Embryonic facial prominence (tissue), 1 donor: ENCODE measurements around the gene OR51B2.
"Not testable (repeated sequence)": the region's sequence is repeated elsewhere in the genome, so short reads cannot be mapped to it uniquely, and the experiment has no call there.

Experiments
- DNase-seq: peaks from one replicate; pipeline ENCODE4 v3.0.0-alpha.2; 2016; ENCODE audit errors: extremely low spot score

Gene OR51B2

DNA sequence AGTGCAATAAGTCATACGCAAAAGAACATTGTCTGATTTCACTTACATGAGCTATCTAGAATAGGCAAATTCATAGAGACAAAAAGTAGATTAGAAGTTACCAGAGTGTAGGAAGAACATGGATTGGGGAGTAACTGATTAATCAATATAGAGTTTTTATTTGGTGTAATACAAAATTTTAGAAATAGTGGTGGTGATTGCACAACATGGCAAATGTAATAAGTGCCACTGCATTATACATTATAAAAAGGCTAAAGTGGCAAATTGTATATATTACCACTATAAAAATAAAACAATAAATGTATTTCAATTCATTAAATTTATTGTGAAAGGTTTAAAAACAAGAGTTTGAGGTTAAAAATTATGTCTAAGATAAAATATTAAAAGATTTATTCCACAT, 13.7 kb downstream of the OR51B2 start:
- DNase-seq: no peak

DNA sequence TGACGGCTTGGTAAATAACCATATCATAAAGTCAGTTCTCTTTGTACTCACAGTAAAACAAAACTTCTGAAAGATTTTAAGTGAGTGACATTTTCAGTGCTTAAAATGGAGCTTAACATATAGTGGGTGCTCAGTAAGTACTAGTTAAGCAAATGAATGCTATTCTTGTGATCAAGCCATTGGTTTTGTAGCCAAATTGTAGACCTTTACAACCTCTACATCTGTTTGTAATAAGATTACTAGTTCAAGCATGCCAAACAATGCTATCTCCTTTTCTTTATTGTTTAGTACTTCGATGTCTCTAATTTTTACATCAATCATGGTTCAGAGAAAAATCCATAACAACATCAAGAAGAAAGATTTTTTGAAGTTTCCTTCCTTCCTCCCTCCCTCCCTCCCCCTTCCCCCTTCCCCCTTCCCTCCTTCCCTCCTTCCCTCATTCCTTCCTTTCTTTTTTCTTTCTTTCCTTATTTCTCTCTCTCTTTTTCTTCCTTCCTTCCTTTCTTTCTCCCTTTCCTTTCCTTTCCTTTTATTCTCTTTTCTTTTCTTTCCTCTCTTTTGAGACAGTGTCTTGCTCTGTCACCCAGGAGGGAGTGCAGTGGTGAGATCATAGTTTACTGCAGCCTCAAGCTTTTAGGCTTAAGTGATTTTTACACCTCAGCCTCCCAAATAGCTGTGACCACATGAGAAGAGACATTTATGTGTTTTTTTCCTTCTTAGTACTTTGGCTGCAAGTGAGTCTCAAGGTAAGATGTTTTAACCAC, 16.7 kb downstream of the OR51B2 start:
- no peak for DNase-seq

DNA sequence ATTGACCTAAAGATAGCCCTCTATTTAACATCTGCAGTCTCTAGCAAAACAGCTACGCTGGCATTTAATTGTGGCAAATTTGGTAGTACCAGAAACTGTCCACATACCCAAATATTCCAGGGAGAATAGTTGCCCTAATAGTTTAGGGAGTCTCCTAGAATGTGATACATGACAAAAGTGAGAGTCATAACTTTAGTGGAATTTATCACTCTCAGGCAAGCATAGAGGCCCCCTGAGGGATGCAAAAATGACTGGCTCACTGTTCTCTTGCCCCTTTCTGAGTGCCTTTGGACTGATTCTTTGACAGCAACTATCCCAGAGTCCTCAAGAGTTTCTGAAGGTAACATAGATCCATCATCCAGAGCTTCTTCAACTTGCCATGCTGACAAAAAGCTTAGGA, 20.1 kb downstream of the OR51B2 start:
- no peak for DNase-seq

DNA sequence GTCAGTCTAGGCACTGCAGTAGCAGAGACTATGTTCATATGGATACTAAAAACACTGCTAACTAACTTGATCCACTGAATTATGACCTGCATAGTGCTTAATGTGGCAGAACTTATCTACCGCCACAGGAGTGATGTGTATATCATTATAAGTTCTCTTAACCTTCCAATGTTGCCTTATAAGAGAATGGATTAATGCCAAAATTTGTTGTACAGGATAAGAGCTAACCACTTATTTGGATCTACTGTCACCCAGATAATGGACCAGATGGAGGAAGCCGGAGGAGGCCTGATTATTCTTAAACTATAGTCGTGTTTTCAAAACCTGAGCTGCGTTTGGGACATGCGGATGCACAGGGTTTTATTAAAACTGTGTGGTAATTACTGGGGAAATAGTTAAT, 20.5 kb downstream of the OR51B2 start:
- DNase-seq: no peak

DNA sequence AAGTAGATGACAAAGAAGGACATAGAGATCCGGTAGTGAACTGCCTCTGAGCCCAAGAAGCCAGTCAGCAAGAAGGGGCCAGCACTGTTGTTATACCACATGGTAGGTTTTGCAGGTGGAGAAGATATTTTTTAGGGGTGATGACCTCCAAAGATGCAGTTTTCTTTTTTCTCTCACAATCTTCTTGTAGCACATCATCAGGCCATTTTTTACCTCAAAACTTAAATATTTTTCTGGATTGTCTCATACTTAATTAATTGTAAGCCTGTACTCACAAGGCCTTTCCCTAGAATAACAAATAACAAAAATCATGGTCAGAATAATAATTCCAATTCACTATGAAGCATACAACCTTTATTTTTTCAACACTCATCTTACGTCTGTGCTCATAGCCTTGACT, 22.3 kb downstream of the OR51B2 start, which contains the start of gene OR51B4:
OR51B4 (minus strand) TSS at position 101 of the 400 bp plus-strand sequence; CDS start at position 101, 0 bp downstream.
- DNase-seq: no peak

DNA sequence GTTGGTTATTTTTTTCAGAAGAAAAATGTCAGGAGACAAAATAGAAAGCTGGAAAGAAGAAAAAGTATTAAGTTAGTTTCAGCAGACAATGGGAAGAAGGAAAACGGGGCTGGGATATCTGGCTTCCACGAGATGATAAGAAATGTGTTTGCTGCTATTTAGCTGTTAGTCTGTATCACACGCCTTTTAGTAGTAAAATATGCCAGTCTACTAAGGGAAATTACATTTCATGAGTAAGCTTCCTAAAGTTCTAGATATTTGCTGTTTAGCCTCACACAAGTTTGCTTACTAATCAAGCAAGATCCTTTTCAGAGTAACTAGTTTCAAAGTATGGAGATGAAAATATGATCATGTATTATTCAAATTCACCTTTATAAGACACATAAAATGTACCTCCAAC, 23.8 kb downstream of the OR51B2 start:
- DNase-seq: no peak

DNA sequence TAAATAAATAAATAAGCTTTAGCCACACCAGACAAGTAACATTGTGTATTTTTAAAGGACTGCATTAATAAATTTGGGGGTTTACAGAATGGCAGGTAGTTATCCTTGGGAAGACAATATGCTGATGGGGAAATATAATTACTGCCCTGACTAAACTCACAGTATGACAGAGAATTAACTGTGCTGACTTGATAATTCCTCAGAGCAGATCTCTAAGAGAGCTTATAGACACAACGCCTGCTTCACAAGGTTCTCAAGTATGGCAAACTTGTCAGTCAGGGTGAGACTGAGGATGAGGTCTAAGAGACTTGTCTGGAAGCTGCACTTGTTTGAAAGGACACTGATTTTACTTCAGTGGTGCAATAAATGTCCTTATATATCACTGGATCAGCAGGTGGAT, 25.6 kb downstream of the OR51B2 start:
- no peak for DNase-seq

DNA sequence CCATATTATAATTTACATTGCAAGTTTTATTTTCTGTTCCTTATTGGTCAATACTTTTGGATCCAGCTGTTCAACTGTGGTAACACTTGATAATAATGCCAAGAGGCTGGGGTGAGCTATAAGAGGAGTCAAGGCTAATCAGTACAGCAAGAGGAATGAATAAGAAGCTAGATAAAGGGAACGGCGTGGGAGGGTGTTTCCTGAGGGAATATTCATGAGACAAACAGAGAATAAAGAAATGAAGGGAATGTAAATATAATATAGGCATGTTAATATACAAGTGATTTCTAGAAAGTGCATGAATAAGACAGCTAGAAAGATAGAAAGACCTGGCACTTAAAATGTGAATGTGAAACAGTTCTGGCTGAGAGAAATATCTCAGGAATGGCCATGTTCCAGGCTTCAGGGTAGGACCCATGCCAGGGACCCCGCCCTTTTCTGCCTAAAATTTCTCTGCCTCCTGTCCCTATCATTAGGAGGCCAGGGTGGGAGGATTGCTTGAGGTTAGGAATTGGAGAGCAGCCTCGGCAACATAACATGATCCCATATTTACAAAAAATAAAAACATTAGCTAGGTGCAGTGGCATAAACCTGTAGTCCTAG, 26.3 kb downstream of the OR51B2 start:
- DNase-seq: no peak

DNA sequence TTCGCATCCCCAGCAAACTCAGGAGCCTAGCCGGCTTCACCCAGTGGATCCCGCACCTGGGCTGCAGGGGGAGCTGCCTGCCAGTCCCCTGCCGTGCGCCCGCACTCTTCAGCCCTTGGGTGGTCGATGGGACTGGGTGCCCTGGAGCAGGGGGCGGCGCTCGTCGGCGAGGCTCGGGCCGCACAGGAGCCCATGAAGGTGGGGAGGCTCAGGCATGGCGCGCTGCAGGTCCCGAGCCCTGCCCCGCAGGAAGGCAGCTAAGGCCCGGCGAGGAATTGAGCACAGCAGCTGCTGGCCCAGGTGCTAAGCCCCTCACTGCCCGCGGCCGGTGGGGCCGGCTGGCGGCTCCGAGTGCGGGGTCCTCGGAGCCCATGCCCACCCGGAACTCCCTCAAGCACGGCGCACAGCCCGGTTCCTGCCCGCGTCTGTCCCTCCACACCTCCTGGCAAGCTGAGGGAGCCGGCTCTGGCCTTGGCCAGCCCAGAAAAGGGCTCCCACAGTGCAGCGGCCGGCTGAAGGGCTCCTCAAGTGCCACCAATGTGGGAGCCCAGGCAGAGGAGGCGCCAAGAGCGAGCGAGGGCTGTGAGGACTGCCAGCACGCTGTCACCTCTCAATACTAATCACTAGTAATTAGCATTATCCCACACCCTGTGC, 29.6 kb downstream of the OR51B2 start:
- DNase-seq: not testable (repeated sequence)

DNA sequence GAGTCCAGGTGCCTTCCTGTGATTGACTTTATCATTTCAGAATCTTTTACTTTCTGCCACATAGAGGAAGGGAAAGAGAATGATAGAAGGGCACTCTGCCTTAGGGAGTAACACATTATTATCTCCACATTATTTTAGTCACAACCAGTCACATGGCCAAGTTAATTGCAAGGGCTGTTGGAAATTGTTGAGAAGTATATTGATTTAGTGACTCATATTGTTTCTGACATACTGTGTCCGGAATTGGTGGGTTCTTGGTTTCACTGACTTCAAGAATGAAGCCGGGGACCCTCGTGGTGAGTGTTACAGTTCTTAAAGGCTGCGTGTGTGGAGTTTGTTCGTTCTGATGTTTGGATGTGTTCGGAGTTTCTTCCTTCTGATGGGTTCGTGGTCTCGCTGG, 31.1 kb downstream of the OR51B2 start:
- DNase-seq: no peak

DNA sequence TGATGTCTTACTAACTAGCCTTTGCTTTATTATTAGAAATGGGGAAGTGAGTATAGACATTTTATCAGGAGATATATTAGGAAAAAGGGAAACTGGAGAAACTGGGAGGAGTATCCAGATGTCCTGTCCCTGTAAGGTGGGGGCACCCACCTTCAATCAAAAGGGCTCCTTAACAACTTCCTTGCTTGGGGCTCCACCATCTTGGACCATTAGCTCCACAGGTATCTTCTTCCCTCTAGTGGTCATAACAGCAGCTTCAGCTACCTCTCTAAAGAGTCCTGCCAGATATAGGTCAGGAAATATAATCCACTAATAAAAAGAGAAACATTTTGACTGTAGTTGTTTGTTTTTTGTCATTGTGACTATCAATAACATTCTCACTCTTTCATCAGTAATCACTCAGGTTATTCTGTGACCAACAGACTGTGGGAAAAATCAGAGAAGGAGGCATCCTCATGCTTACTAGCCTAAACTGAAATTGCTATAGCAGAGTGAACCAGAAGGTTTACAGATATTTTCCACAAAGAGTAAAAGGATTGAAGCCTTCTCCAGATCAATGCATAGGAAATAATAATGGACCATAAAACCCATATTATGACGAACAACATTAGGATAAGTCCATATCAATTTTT, 32.8 kb downstream of the OR51B2 start:
- no peak for DNase-seq

DNA sequence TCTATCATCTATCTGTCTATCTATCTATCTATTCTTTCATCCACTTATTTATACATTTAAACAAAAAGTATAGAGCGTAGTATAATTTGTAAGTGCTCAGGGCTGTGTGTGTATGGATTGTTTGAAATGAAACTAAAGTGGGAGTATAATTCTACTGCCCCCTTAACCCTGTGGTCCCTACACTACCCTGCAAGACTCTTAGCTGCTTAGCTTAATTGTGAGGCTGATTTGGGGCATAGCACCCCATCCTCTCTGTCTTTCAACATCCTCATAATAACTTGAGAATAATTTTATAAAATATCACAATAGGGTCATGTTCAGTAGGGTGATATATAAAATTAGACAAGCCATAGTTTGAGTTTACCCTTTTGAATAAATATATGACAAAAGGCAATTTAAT, 34.0 kb downstream of the OR51B2 start:
- no peak for DNase-seq

DNA sequence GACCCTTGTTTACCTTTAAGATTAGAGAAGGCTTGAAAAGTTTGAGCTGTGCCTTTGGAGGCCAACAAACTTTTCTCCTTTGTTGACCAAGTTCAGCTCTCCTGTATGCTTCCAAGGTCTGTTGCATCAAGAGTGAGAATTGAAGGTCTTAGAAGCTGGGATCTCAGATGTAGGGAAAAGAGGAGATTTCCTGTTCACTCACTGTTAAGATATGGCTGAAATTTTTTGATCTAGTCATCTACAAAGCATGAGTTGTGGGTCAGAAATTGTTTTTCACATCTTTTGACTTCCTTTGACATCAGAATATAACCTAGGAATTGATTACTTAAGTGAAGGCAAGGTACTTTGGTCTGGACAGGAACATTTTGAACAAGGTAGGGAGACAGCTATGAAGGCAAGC, 34.4 kb downstream of the OR51B2 start:
- no peak for DNase-seq

DNA sequence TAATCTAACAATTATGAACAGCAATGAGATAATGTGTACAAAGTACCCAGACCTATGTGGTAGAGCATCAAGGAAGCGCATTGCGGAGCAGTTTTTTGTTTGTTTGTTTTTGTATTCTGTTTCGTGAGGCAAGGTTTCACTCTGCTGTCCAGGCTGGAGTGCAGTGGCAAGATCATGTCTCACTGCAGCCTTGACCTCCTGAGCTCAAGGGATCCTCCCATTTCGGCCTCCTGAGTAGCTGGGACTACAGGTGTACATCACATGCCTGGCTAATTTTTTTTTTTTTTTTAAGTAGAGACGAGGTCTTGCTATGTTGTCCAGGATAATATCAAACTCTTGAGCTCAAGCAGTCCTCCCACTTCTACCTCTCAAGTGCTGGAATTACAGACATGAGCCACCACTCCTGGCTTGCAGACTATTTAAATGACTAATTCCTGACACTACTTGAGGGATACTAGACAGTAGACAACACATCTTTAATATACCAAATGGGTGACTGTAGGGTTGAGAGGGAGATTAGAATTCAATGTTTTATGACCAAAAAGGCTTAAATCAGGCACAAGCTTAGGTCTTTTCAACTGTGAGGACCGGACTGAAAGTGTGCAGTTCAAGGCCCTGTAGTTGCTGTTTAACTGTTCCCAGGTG, 35.1 kb downstream of the OR51B2 start:
- no peak for DNase-seq

DNA sequence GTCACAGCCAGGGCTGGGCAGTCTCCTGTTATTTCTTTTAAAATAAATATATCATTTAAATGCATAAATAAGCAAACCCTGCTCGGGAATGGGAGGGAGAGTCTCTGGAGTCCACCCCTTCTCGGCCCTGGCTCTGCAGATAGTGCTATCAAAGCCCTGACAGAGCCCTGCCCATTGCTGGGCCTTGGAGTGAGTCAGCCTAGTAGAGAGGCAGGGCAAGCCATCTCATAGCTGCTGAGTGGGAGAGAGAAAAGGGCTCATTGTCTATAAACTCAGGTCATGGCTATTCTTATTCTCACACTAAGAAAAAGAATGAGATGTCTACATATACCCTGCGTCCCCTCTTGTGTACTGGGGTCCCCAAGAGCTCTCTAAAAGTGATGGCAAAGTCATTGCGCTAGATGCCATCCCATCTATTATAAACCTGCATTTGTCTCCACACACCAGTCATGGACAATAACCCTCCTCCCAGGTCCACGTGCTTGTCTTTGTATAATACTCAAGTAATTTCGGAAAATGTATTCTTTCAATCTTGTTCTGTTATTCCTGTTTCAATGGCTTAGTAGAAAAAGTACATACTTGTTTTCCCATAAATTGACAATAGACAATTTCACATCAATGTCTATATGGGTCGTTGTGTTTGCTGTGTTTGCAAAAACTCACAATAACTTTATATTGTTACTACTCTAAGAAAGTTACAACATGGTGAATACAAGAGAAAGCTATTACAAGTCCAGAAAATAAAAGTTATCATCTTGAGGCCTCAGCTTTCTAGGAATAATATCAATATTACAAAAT, 35.8 kb downstream of the OR51B2 start:
- DNase-seq: no peak

DNA sequence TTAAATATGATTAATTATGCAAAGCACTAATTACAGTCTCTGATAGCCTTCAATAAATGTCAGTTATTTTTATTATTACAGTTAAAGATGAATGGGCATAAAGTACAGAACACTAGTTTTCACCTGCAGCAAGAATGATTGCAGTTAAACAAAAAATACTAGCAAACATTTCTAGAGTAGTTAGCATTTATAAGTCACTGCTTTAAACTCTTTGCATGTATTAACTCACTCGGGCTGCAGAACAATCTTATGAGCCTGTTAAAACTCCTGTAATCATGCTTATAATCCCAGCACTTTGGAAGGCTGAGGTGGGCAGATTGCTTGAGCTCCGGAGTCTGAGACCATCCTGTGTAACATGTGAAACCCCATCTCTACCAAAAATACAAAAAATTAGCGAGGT, 37.2 kb downstream of the OR51B2 start:
- no peak for DNase-seq

DNA sequence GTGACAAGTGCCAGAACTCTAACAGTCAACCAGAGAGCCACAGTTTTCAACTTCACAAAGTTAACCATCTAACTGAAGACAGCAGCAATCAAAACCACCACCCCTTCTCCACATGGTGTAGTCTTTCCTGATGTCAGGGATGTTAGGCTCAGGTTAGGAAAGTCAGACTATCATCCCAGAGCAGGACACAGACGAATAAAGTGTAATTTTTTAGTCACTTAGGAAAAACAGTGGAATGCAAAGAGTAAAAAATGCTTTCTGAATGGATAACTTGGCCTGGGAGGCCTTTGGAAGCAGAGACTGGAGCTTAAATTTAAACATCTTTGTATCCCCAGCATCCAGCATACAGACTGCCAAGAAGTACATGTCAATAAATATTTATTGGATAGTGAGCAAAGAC, 37.7 kb downstream of the OR51B2 start:
- no peak for DNase-seq

DNA sequence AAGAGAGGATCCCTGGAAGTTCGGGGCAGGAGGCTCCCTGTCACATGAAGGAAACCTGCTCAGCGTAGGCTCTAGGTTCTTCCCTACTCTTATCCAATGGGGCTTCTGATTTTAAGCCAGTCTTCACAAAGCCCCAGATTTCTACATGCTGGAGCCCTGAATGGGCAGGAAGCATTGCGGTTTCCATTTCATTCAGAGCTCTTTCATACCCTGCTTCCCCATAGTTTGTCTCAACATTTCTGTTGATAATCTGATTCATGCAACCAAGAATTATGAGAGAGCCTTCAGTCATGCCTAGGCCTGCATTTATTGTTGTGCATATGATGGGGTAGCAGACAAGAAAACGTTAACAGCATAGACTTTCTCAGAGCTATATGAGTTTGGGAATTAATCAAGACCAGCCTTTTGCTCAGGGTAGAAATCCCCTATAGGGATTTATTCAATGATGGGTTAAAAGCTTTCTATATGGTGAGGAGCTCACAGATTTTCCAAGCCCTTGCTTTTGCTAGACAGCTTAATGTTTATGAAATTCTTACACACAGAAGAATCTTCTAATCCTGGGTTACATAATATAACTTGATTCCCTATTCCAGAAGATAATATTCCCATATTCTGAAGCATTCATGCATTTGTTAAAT, 38.3 kb downstream of the OR51B2 start:
- no peak for DNase-seq

DNA sequence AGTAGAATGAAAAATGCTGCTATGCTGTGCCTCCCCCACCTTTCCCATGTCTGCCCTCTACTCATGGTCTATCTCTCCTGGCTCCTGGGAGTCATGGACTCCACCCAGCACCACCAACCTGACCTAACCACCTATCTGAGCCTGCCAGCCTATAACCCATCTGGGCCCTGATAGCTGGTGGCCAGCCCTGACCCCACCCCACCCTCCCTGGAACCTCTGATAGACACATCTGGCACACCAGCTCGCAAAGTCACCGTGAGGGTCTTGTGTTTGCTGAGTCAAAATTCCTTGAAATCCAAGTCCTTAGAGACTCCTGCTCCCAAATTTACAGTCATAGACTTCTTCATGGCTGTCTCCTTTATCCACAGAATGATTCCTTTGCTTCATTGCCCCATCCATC, 39.5 kb downstream of the OR51B2 start:
- DNase-seq: no peak

DNA sequence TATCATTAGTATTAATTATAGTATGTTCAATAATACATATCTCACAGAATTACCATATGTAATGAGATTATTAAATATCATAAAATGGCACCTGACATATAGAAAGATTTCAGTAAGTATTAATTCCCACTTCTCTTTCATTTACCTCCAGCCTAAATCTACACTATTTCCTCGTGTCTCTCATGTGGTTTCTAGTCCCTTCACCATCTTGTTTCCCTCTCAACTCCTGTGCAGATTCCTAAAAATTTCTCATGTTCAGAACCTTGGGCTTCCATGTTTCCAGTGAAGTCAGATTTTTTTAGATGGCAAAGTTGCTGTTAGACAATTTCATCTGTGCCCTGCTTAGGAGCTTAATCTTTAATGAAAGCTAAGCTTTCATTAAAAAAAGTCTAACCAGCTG, 40.2 kb downstream of the OR51B2 start:
- no peak for DNase-seq

DNA sequence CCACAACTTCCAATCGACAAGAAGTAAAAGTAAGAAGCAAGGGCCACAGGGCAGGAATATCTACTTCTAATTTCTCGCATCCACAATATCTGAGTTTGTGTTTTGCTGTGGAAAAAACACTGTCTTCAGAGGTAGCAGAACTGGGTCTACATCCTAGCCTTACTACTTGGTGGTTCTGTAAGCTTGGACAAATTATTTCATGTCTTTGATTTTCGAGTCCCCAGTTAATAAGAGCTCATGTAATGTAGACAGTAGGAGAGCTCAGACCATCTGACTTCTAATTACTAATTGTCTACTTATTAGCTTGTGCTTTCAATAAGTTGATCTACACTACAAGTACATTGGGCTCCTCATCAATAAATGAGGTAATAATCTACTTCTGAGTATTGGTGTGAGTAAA, 41.0 kb downstream of the OR51B2 start:
- DNase-seq: no peak
